GM12878 (cell line): Measurements from ENCODE around the gene USH1C. TPM values are rescaled to one million over a fixed set of nuclear protein-coding genes. Genes with fewer than 3 reads are reported as not detected.

Source experiments
- ATAC-seq: fragments of 200-7000 bp; cut with Tn5 transposase; 3 replicates; pipeline ENCODE4 v1.9.1; 2020; ENCODE audit warnings: mild to moderate bottlenecking, moderate library complexity
- BruUV-seq: library from RNA; stranded (reverse); fragments of 400-500 nt; replicated peaks from 2 replicates; lab custom pipeline; 2021; lab: Mats Ljungman, UMichigan
- CTCF ChIA-PET: fragments of 300-600 bp; sonication (Branson Sonifier 250); formaldehyde crosslinking; extraction: SDS; loops from one replicate; lab custom pipeline; 2021; ENCODE audit warnings: inconsistent platforms; lab: Yijun Ruan, JAX
- POLR2A ChIA-PET: fragments of 350-600 bp; formaldehyde crosslinking; extraction: SDS; loops from one replicate; lab custom pipeline; 2021; ENCODE audit warnings: inconsistent platforms; lab: Charles Lee
- RAD21 ChIA-PET: fragments of 300-600 bp; sonication (Branson Sonifier 250); formaldehyde crosslinking; loops from one replicate; lab custom pipeline; 2023; ENCODE audit warnings: antibody characterized with exemption; ENCODE audit not compliant: unreplicated experiment; lab: Charles Lee
- SMC1A ChIA-PET: fragments of 300-600 bp; sonication (Branson Sonifier 250); formaldehyde crosslinking; loops from one replicate; lab custom pipeline; 2023; ENCODE audit not compliant: unreplicated experiment, uncharacterized antibody; lab: Charles Lee
- DNase-seq: peaks from one replicate; pipeline ENCODE4 v3.0.0-alpha.2; 2011; ENCODE audit warnings: low read depth, low spot score
- FAIRE-seq: peaks from 3 replicates; lab custom pipeline; 2011; peaks lifted over from hg19 to GRCh38; lab: Jason Lieb, UNC
- H2AFZ ChIP-seq: 2 replicates; pipeline ENCODE4 v1.6.0; 2011; ENCODE audit warnings: low read depth, low read length, control low read depth; ENCODE audit not compliant: control insufficient read depth
- H3K27ac ChIP-seq: 2 replicates; pipeline ENCODE4 v1.5.1; 2011; ENCODE audit warnings: control low read depth; ENCODE audit not compliant: control insufficient read depth, insufficient read depth
- H3K27me3 ChIP-seq, 2 experiments: replicated peaks in 1 of 2; 2 replicates each; pipeline versions ENCODE4 v1.6.0 to v1.6.1; 2011; ENCODE audit warnings: low read length in 1 of 2; ENCODE audit not compliant: control insufficient read depth in 2 of 2, insufficient read depth in 2 of 2
- H3K36me3 ChIP-seq, 2 experiments: 2 replicates each; pipeline ENCODE4 v1.5.1; 2011; ENCODE audit warnings: low read length in 1 of 2; ENCODE audit not compliant: control insufficient read depth in 2 of 2, insufficient read depth in 2 of 2
- H3K4me1 ChIP-seq: 2 replicates; pipeline ENCODE4 v1.6.1; 2011; ENCODE audit warnings: mild to moderate bottlenecking, low read length, moderate library complexity, mixed read lengths; ENCODE audit not compliant: control insufficient read depth, insufficient read depth
- H3K4me2 ChIP-seq: 2 replicates; pipeline ENCODE4 v1.6.0; 2011; ENCODE audit warnings: control low read depth; ENCODE audit not compliant: control insufficient read depth, insufficient read depth
- H3K4me3 ChIP-seq: fragments of 200-600 bp; sonication (generic); 2 replicates; pipeline ENCODE4 v1.5.1; 2016
- H3K79me2 ChIP-seq: 2 replicates; pipeline ENCODE4 v1.6.0; 2011; ENCODE audit warnings: low read length; ENCODE audit not compliant: control insufficient read depth, insufficient read depth
- H3K9ac ChIP-seq: 2 replicates; pipeline ENCODE4 v1.8.0; 2011; ENCODE audit warnings: low read length, control low read depth, mixed read lengths; ENCODE audit not compliant: control insufficient read depth, insufficient read depth
- H3K9me3 ChIP-seq: replicated peaks from 3 replicates; pipeline ENCODE4 v1.5.1; 2011; ENCODE audit warnings: mild to moderate bottlenecking, low read length; ENCODE audit not compliant: control insufficient read depth, insufficient read depth
- H4K20me1 ChIP-seq: 2 replicates; pipeline ENCODE4 v1.6.0; 2011; ENCODE audit not compliant: control insufficient read depth, insufficient read depth
- CHD4 ChIP-seq: fragments of 200-600 bp; sonication (generic); IDR thresholded peaks from 2 replicates; pipeline ENCODE4 v1.6.1; 2016; ENCODE audit warnings: mild to moderate bottlenecking
- GATAD2B ChIP-seq: fragments of 450-650 bp; conservative IDR thresholded peaks from 2 replicates; pipeline ENCODE4 v1.6.1; 2017; ENCODE audit warnings: low read depth, mild to moderate bottlenecking, moderate library complexity
- REST ChIP-seq: IDR thresholded peaks from 2 replicates; pipeline ENCODE4 v1.6.1; 2012; ENCODE audit warnings: mild to moderate bottlenecking, low read depth, low read length
- WGBS: methylation state at CpG from one replicate; pipeline ENCODE4 v1.1.6; 2016; ENCODE audit warnings: low lambda C conversion rate; ENCODE audit not compliant: insufficient replicate concordance, insufficient coverage; ENCODE audit errors: missing lambda C conversion rate; 5-methylcytosine and 5-hydroxymethylcytosine counted together
- in situ Hi-C: fragments of 300-500 bp; cut with MboI; formaldehyde crosslinking; loops from 9 replicates; pipeline ENCODE4 v1.14.3; 2018; ENCODE audit warnings: mixed read lengths
- intact Hi-C: fragments of 100-400 bp; cut with micrococcal nuclease; formaldehyde crosslinking; loops from one replicate; pipeline ENCODE4 v1.14.2; 2022; ENCODE audit not compliant: unreplicated experiment
- polyA plus RNA-seq, 11 experiments: library from polyadenylated mRNA; depleted of rRNA in 4 of 11; unstranded in 6 of 11; stranded (reverse) in 5 of 11; fragments of >200 nt; fragmentation: Nextera tagmentation in 4 of 11; fragmentation: Illumina TruSeq in 1 of 11; extraction: Ambion mirVana in 4 of 11; extraction: Trizol in 1 of 11; gene quantifications; 1 replicate in 1 of 11; 2 replicates in 10 of 11; pipeline versions ENCODE4 v1.2.1 to v1.2.3, GENCODE V29; 2011 to 2016; ENCODE audit warnings: inconsistent platforms in 2 of 11, missing spikeins in 2 of 11, low read depth in 1 of 11
- total RNA-seq, 4 experiments: library from RNA; depleted of rRNA in 3 of 4; stranded (reverse); fragments of >200 nt in 3 of 4; fragmentation: Illumina TruSeq in 1 of 4; extraction: Trizol in 1 of 4; gene quantifications; 2 replicates each; pipeline versions ENCODE4 v1.2.1 to v1.2.3, GENCODE V29; 2013 to 2021
- TF ChIP-seq, protein P1 (sequence below): IDR thresholded peaks from 2 replicates; pipeline ENCODE4 v1.6.1; 2011; ENCODE audit warnings: mild to moderate bottlenecking, low read depth, low read length, moderate library complexity; ENCODE audit not compliant: insufficient replicate concordance

Gene USH1C
- total and polyA plus RNA-seq, 10 of the 15 experiments (the other 5 are each of a cell fraction or from before 2014, with no cell fraction given) = not detected

- Histone ChIP-seq H3K36me3 (no peaks in the 10 kb centered on the region), H3K27ac (no peak overlapping the region), H3K4me3 (no peak overlapping the region), H3K4me1 (no peaks in the 10 kb centered on the region), H3K79me2 (no peaks in the 10 kb centered on the region), H3K9me3 (no peaks in the 10 kb centered on the region), H4K20me1 (no peaks in the 10 kb centered on the region), H3K9ac (no peak overlapping the region), H3K4me2 (no peak overlapping the region), H2AFZ (no peak overlapping the region), H3K27me3 (no peaks in the 10 kb centered on the region; a peak in 1 of 4 replicates)
- ChIA-PET POLR2A (no interaction called here), CTCF (interaction anchor here (1.5 kb wide), 1 partner anchor 10 kb away, joined by 4 read pairs; no protein-coding TSS in a partner anchor), RAD21 (no interaction called here), SMC1A (no interaction called here)
- 0% methylated on average over 1 of the region's 1 CpG for WGBS
- no peak for TF ChIP-seq REST
- TF ChIP-seq CHD4 = no peak
- no peak for TF ChIP-seq GATAD2B
- TF ChIP-seq, protein P1, sequence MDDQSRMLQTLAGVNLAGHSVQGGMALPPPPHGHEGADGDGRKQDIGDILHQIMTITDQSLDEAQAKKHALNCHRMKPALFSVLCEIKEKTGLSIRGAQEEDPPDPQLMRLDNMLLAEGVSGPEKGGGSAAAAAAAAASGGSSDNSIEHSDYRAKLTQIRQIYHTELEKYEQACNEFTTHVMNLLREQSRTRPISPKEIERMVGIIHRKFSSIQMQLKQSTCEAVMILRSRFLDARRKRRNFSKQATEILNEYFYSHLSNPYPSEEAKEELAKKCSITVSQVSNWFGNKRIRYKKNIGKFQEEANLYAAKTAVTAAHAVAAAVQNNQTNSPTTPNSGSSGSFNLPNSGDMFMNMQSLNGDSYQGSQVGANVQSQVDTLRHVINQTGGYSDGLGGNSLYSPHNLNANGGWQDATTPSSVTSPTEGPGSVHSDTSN = no peak
- FAIRE-seq = no peak
- no peak for DNase-seq
- in situ Hi-C loops (no loop called here), intact Hi-C loops (no loop called here)
- BruUV-seq = no TSS peak
- no peak for ATAC-seq
Observed at GRCh38 chr11:17488563-17488962, 55.7 kb downstream of the USH1C start.
